ENCODE data around the gene PFKM.

DNA sequence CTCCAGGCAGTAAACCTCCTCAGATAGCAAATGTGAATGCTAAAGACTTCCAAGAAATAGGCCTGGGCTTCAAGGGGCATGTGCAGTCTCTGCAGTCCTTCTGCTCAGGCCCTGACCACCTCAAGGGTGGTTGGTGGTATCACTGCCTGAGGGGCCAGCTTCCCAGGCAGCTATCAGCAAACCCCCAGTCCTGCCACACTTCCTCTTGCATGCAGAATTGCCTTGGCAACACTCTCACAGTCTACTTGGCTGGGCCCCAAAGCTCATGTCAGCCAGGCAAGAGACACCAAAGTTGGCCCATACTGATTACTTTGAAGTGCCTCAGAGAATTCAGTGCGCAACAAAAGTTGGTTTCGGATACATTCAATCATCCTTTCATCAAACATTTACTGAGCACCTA, 41.6 kb downstream of the PFKM start:
- no peak for TF ChIP-seq POLR2AphosphoS5 (IDR thresholded peaks at IDR 0.05; ENCODE audit: low read depth, low read length)
- TF ChIP-seq TAF1 (IDR thresholded peaks at IDR 0.05; ENCODE audit: low read depth, low read length): no peak
- no peak for TF ChIP-seq POLR2A (IDR thresholded peaks at IDR 0.05; ENCODE audit: low read depth, low read length)
- no peak for TF ChIP-seq POU2F2 (IDR thresholded peaks at IDR 0.05; ENCODE audit: low read depth, low read length)
- TF ChIP-seq SPI1 (IDR thresholded peaks at IDR 0.05; ENCODE audit: low read depth, low read length): peak; percentile 72
- no peak for TF ChIP-seq PAX5 (IDR thresholded peaks at IDR 0.05; ENCODE audit: insufficient read depth, low read length, severe bottlenecking)
